HG03060 (cell line): ENCODE results near the gene PRR20D.
"Not testable (repeated sequence)": the region's sequence is repeated elsewhere in the genome, so short reads cannot be mapped to it uniquely, and the experiment has no call there.

ENCODE experiments used
- ATAC-seq: cut with Tn5 transposase; IDR thresholded peaks from one replicate; pipeline ENCODE4 v1.9.1; 2021; ENCODE audit warnings: low read depth, moderate number of reproducible peaks; ENCODE audit not compliant: unreplicated experiment

The PRR20D gene

GRCh38 chr13:57160332-57160731, at the start of gene PRR20D:
Gene PRR20D (plus strand): TSS chr13:57160632. CDS start chr13:57161019, 387 bp downstream.
- ATAC-seq, result not testable (repeated sequence)

- ATAC-seq, result no peak
Observed at GRCh38 chr13:57114945-57115344, 45.5 kb upstream of the PRR20D start.

GRCh38 chr13:57123681-57124080, 36.8 kb upstream of the PRR20D start:
- no peak for ATAC-seq

GRCh38 chr13:57128909-57129308, 31.5 kb upstream of the PRR20D start:
- ATAC-seq, result no peak

GRCh38 chr13:57136093-57136492, 24.3 kb upstream of the PRR20D start:
- ATAC-seq, result no peak

GRCh38 chr13:57137585-57137984, 22.8 kb upstream of the PRR20D start:
- ATAC-seq, result no peak

GRCh38 chr13:57138988-57139387, 21.4 kb upstream of the PRR20D start:
- ATAC-seq, result no peak

- not testable (repeated sequence) for ATAC-seq
Observed at GRCh38 chr13:57139781-57140180, 20.7 kb upstream of the PRR20D start.

GRCh38 chr13:57140235-57140968, 20.0 kb upstream of the PRR20D start, which contains the start of gene PRR20A:
Gene PRR20A (plus strand): TSS chr13:57140918. CDS start chr13:57141305, 387 bp downstream.
- not testable (repeated sequence) for ATAC-seq

GRCh38 chr13:57147188-57147587, 13.2 kb upstream of the PRR20D start, which contains the start of gene PRR20B:
Gene PRR20B (plus strand): TSS chr13:57147488. CDS start chr13:57147875, 387 bp downstream.
- not testable (repeated sequence) for ATAC-seq

- ATAC-seq, result not testable (repeated sequence)
Observed at GRCh38 chr13:57148106-57148505, 12.3 kb upstream of the PRR20D start.

GRCh38 chr13:57153761-57154160, 6.7 kb upstream of the PRR20D start, which contains the start of gene PRR20C:
Gene PRR20C (plus strand): TSS chr13:57154061. CDS start chr13:57154448, 387 bp downstream.
- ATAC-seq, result not testable (repeated sequence)

GRCh38 chr13:57166897-57167296, 6.5 kb downstream of the PRR20D start, which contains the start of gene PRR20E:
Gene PRR20E (plus strand): TSS chr13:57167197. CDS start chr13:57167584, 387 bp downstream.
- not testable (repeated sequence) for ATAC-seq

GRCh38 chr13:57191667-57192066, 31.2 kb downstream of the PRR20D start:
- ATAC-seq, result no peak

GRCh38 chr13:57212989-57213388, 52.6 kb downstream of the PRR20D start:
- no peak for ATAC-seq
